Osteoblast (primary cell): ENCODE measurements around the gene NANS. TPM values are rescaled to one million over a fixed set of nuclear protein-coding genes. Genes with fewer than 3 reads are reported as not detected.

Experiments
- DNase-seq: peaks from one replicate; pipeline ENCODE4 v3.0.0; 2011; ENCODE audit warnings: low spot score, mixed read lengths; ENCODE audit not compliant: insufficient read length; ENCODE audit errors: missing footprints
- H2AFZ ChIP-seq: 2 replicates; pipeline ENCODE4 v1.6.0; 2011; ENCODE audit warnings: mild to moderate bottlenecking, low read length
- H3K27ac ChIP-seq: 2 replicates; pipeline ENCODE4 v1.5.1; 2011; ENCODE audit warnings: mild to moderate bottlenecking, low read depth, low read length, moderate library complexity
- H3K27me3 ChIP-seq: 2 replicates; pipeline ENCODE4 v1.6.0; 2012; ENCODE audit warnings: mild to moderate bottlenecking, control low read depth, inconsistent platforms, low read length, moderate library complexity; ENCODE audit not compliant: insufficient read depth
- H3K36me3 ChIP-seq: 2 replicates; pipeline ENCODE4 v1.5.1; 2011; ENCODE audit warnings: mild to moderate bottlenecking, low read length, control low read depth, moderate library complexity; ENCODE audit not compliant: insufficient read depth
- H3K4me1 ChIP-seq: 2 replicates; pipeline ENCODE4 v1.5.1; 2011; ENCODE audit warnings: mild to moderate bottlenecking, low read length, control low read depth, moderate library complexity; ENCODE audit not compliant: insufficient read depth
- H3K4me2 ChIP-seq: 2 replicates; pipeline ENCODE4 v1.6.0; 2011; ENCODE audit warnings: mild to moderate bottlenecking, low read length; ENCODE audit not compliant: insufficient read depth
- H3K4me3 ChIP-seq: fragments of 200-600 bp; sonication (generic); 3 replicates; pipeline ENCODE4 v1.5.1; 2012; ENCODE audit warnings: mild to moderate bottlenecking, low read length, inconsistent platforms; ENCODE audit not compliant: insufficient read depth
- H3K79me2 ChIP-seq: 2 replicates; pipeline ENCODE4 v1.6.0; 2012; ENCODE audit warnings: mild to moderate bottlenecking, low read length, control low read depth, inconsistent platforms; ENCODE audit not compliant: insufficient read depth
- H3K9me3 ChIP-seq: 2 replicates; pipeline ENCODE4 v1.5.1; 2011; ENCODE audit warnings: low read depth, low read length, control low read depth
- H4K20me1 ChIP-seq: 2 replicates; pipeline ENCODE4 v1.6.0; 2012; ENCODE audit warnings: mild to moderate bottlenecking, low read length, control low read depth; ENCODE audit not compliant: insufficient read depth
- CTCF ChIP-seq: IDR thresholded peaks from 2 replicates; pipeline ENCODE4 v1.5.1; 2011; ENCODE audit warnings: mild to moderate bottlenecking, low read depth, low read length, moderate library complexity; ENCODE audit errors: extremely low read depth
- total RNA-seq: library from RNA; depleted of rRNA; stranded (reverse); fragments of >200 nt; gene quantifications from 2 replicates; pipeline ENCODE4 v1.2.3, GENCODE V29; 2012

NANS gene
- 56.1 and 56.6 TPM in 2 replicates for total RNA-seq

DNA sequence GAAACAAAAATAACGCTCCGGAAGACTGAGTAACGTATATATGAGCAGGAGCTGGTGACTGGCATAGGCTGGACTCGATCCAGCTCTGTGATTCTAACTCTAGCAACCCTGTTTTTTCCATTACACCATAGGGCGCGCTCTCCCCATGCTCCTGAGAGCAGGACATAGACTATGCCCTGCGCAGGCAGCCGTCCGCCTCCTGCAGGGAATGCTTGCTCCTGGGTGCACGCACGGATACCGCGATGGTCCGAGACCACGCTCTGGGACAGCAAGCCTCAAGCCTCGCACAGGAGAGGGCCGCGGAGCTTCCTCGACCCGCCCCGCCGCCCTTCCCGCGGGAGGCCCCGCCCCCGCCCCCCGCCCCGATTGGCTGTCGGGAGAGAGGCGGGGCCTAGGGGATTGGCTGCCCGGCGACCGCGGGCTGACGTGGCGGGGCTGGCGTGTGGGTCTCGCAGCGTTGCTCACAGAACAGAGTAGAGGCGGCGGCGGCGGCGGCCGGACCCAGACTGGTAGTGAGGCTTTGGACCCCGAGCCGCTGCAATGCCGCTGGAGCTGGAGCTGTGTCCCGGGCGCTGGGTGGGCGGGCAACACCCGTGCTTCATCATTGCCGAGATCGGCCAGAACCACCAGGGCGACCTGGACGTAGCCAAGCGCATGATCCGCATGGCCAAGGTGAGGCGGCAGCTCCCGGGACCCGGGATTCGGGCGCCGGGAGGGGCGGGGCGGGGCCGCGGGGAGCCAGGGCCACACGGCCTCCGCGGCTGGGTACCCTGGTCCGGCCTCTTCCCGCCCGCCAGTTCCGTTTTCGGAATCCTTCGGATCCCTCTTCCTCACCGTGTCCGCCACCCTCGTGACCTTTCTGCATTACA is at the start of gene NANS:
TSS of gene NANS (plus strand) at position 464 of the 869 bp plus-strand sequence. CDS start at position 541, 77 bp downstream.
- Histone ChIP-seq H4K20me1 (peaks cover 10% of the 10 kb centered on the region), H3K79me2 (peaks cover 40% of the 10 kb centered on the region), H2AFZ (peak within 1 kb of the TSS; percentile 89), H3K27me3 (no peaks in the 10 kb centered on the region), H3K9me3 (no peaks in the 10 kb centered on the region), H3K36me3 (peaks cover 7% of the 10 kb centered on the region), H3K27ac (peak within 1 kb of the TSS; percentile 88), H3K4me1 (peaks cover 22% of the 10 kb centered on the region), H3K4me3 (peak within 1 kb of the TSS; percentile 91), H3K4me2 (peak within 1 kb of the TSS; percentile 87)
- TF ChIP-seq CTCF, result no peak
- peak; percentile 97 for DNase-seq

- H3K27ac ChIP-seq, result no peak overlapping the region
- H4K20me1 ChIP-seq, result peaks cover 9% of the 10 kb centered on the region
- TF ChIP-seq CTCF, result no peak
- DNase-seq, result no peak
- H3K4me3 ChIP-seq, result no peak overlapping the region
- no peaks in the 10 kb centered on the region for H3K27me3 ChIP-seq
- H3K36me3 ChIP-seq, result peaks cover 72% of the 10 kb centered on the region
- H3K79me2 ChIP-seq, result peaks cover 80% of the 10 kb centered on the region
- H3K4me1 ChIP-seq, result peaks cover 38% of the 10 kb centered on the region
- H3K9me3 ChIP-seq, result no peaks in the 10 kb centered on the region
- no peak overlapping the region for H3K4me2 ChIP-seq
- H2AFZ ChIP-seq, result no peak overlapping the region
Measured at GRCh38 chr9:98007251-98007928, 49.1 kb upstream of the NANS start.

- no peaks in the 10 kb centered on the region for H3K9me3 ChIP-seq
- H3K27ac ChIP-seq, result no peak overlapping the region
- no peak overlapping the region for H3K4me2 ChIP-seq
- no peak overlapping the region for H3K4me3 ChIP-seq
- H3K27me3 ChIP-seq, result no peaks in the 10 kb centered on the region
- TF ChIP-seq CTCF, result no peak
- H3K4me1 ChIP-seq, result peaks cover 38% of the 10 kb centered on the region
- peaks cover 66% of the 10 kb centered on the region for H3K79me2 ChIP-seq
- DNase-seq, result no peak
- peaks cover 6% of the 10 kb centered on the region for H4K20me1 ChIP-seq
- H3K36me3 ChIP-seq, result peaks cover 84% of the 10 kb centered on the region
- no peak overlapping the region for H2AFZ ChIP-seq
Measured at GRCh38 chr9:98008764-98009163, 47.8 kb upstream of the NANS start.

GRCh38 chr9:98009437-98009836 is 47.1 kb upstream of the NANS start:
- Histone ChIP-seq H4K20me1 (peaks cover 6% of the 10 kb centered on the region), H3K27ac (peak overlapping the region; percentile 9), H3K4me3 (no peak overlapping the region), H3K36me3 (peaks cover 87% of the 10 kb centered on the region), H3K27me3 (no peaks in the 10 kb centered on the region), H3K4me2 (no peak overlapping the region), H3K79me2 (peaks cover 61% of the 10 kb centered on the region), H3K4me1 (peaks cover 38% of the 10 kb centered on the region), H3K9me3 (no peaks in the 10 kb centered on the region), H2AFZ (no peak overlapping the region)
- no peak for TF ChIP-seq CTCF
- no peak for DNase-seq
